Stimulated activated CD8-positive, alpha-beta memory T cell treated with anti-CD3 and anti-CD28 coated beads, Interleukin-7, amount 100 ng/mL, for 4 hours (primary cell): ENCODE data around the gene FAM162A.

ENCODE experiments used
- DNase-seq, 2 donors: peaks; one replicate each; pipeline ENCODE4 v3.0.0-alpha.2; 2020; ENCODE audit warnings: low read depth in 2 of 2

FAM162A gene

GRCh38 chr3:122387709-122388108 lies 3.7 kb downstream of the FAM162A start:
- no peak for DNase-seq

GRCh38 chr3:122389197-122389596 lies 5.2 kb downstream of the FAM162A start:
- DNase-seq: no peak

GRCh38 chr3:122389892-122390291 lies 5.9 kb downstream of the FAM162A start:
- DNase-seq: no peak

- no peak for DNase-seq
These were observed 6.7 kb downstream of the FAM162A start for GRCh38 chr3:122390665-122391064.

GRCh38 chr3:122391681-122392446 lies 7.9 kb downstream of the FAM162A start:
- no peak for DNase-seq

- DNase-seq: no peak
These were observed 9.2 kb downstream of the FAM162A start for GRCh38 chr3:122392868-122393844.

- no peak for DNase-seq
These were observed 10.2 kb downstream of the FAM162A start for GRCh38 chr3:122394173-122394572.

- no peak for DNase-seq
These were observed 11.6 kb downstream of the FAM162A start for GRCh38 chr3:122395582-122395981.

GRCh38 chr3:122396511-122396910 lies 12.5 kb downstream of the FAM162A start:
- no peak for DNase-seq

- DNase-seq: no peak
These were observed 13.2 kb downstream of the FAM162A start for GRCh38 chr3:122397201-122397600.

GRCh38 chr3:122398920-122399319 lies 14.9 kb downstream of the FAM162A start:
- no peak for DNase-seq

- no peak for DNase-seq
These were observed 19.5 kb downstream of the FAM162A start for GRCh38 chr3:122403489-122403888.

- no peak for DNase-seq
These were observed 21.0 kb downstream of the FAM162A start for GRCh38 chr3:122405015-122405414.

- no peak for DNase-seq
These were observed 22.2 kb downstream of the FAM162A start for GRCh38 chr3:122406198-122406597.

GRCh38 chr3:122407946-122408345 lies 24.0 kb downstream of the FAM162A start:
- no peak for DNase-seq

- no peak for DNase-seq
These were observed 25.5 kb downstream of the FAM162A start for GRCh38 chr3:122409446-122409845.

GRCh38 chr3:122410111-122410510 lies 26.1 kb downstream of the FAM162A start:
- no peak for DNase-seq

GRCh38 chr3:122410639-122411038 lies 26.7 kb downstream of the FAM162A start:
- DNase-seq: no peak

GRCh38 chr3:122414391-122414790 lies 30.4 kb downstream of the FAM162A start:
- no peak for DNase-seq

- peak in 1 of 2 donors; percentile 5 for DNase-seq
These were observed 31.2 kb downstream of the FAM162A start for GRCh38 chr3:122415104-122415744.

GRCh38 chr3:122415762-122416654 lies 32.0 kb downstream of the FAM162A start, which contains the start of gene WDR5B:
Gene WDR5B (minus strand): TSS chr3:122416062. CDS start chr3:122415528, 534 bp downstream.
- peak; percentile 95 to 98 for DNase-seq
